Osteoblast (primary cell): ENCODE measurements around the gene AUTS2. TPM values are rescaled to one million over a fixed set of nuclear protein-coding genes. Genes with fewer than 3 reads are reported as not detected.

ENCODE experiments used
- DNase-seq: peaks from one replicate; pipeline ENCODE4 v3.0.0; 2011; ENCODE audit warnings: low spot score, mixed read lengths; ENCODE audit not compliant: insufficient read length; ENCODE audit errors: missing footprints
- H2AFZ ChIP-seq: 2 replicates; pipeline ENCODE4 v1.6.0; 2011; ENCODE audit warnings: mild to moderate bottlenecking, low read length
- H3K27ac ChIP-seq: 2 replicates; pipeline ENCODE4 v1.5.1; 2011; ENCODE audit warnings: mild to moderate bottlenecking, low read depth, low read length, moderate library complexity
- H3K27me3 ChIP-seq: 2 replicates; pipeline ENCODE4 v1.6.0; 2012; ENCODE audit warnings: mild to moderate bottlenecking, control low read depth, inconsistent platforms, low read length, moderate library complexity; ENCODE audit not compliant: insufficient read depth
- H3K36me3 ChIP-seq: 2 replicates; pipeline ENCODE4 v1.5.1; 2011; ENCODE audit warnings: mild to moderate bottlenecking, low read length, control low read depth, moderate library complexity; ENCODE audit not compliant: insufficient read depth
- H3K4me1 ChIP-seq: 2 replicates; pipeline ENCODE4 v1.5.1; 2011; ENCODE audit warnings: mild to moderate bottlenecking, low read length, control low read depth, moderate library complexity; ENCODE audit not compliant: insufficient read depth
- H3K4me2 ChIP-seq: 2 replicates; pipeline ENCODE4 v1.6.0; 2011; ENCODE audit warnings: mild to moderate bottlenecking, low read length; ENCODE audit not compliant: insufficient read depth
- H3K4me3 ChIP-seq: fragments of 200-600 bp; sonication (generic); 3 replicates; pipeline ENCODE4 v1.5.1; 2012; ENCODE audit warnings: mild to moderate bottlenecking, low read length, inconsistent platforms; ENCODE audit not compliant: insufficient read depth
- H3K79me2 ChIP-seq: 2 replicates; pipeline ENCODE4 v1.6.0; 2012; ENCODE audit warnings: mild to moderate bottlenecking, low read length, control low read depth, inconsistent platforms; ENCODE audit not compliant: insufficient read depth
- H3K9me3 ChIP-seq: 2 replicates; pipeline ENCODE4 v1.5.1; 2011; ENCODE audit warnings: low read depth, low read length, control low read depth
- H4K20me1 ChIP-seq: 2 replicates; pipeline ENCODE4 v1.6.0; 2012; ENCODE audit warnings: mild to moderate bottlenecking, low read length, control low read depth; ENCODE audit not compliant: insufficient read depth
- CTCF ChIP-seq: IDR thresholded peaks from 2 replicates; pipeline ENCODE4 v1.5.1; 2011; ENCODE audit warnings: mild to moderate bottlenecking, low read depth, low read length, moderate library complexity; ENCODE audit errors: extremely low read depth
- total RNA-seq: library from RNA; depleted of rRNA; stranded (reverse); fragments of >200 nt; gene quantifications from 2 replicates; pipeline ENCODE4 v1.2.3, GENCODE V29; 2012

Gene AUTS2
- total RNA-seq, 1 donor = 15.2 TPM

- no peaks in the 10 kb centered on the region for H3K4me1 ChIP-seq
- TF ChIP-seq CTCF = no peak
- no peak overlapping the region for H3K27ac ChIP-seq
- H3K36me3 ChIP-seq = no peaks in the 10 kb centered on the region
- H4K20me1 ChIP-seq = no peaks in the 10 kb centered on the region
- H3K9me3 ChIP-seq = no peaks in the 10 kb centered on the region
- no peak overlapping the region for H2AFZ ChIP-seq
- no peak overlapping the region for H3K4me3 ChIP-seq
- H3K27me3 ChIP-seq = no peaks in the 10 kb centered on the region
- DNase-seq = peak; percentile 51
- no peaks in the 10 kb centered on the region for H3K79me2 ChIP-seq
- H3K4me2 ChIP-seq = no peak overlapping the region
These were observed 807.0 kb downstream of the AUTS2 start for GRCh38 chr7:70405241-70405640.

GRCh38 chr7:70406186-70406949 is 808.1 kb downstream of the AUTS2 start:
- H3K4me1 ChIP-seq = no peaks in the 10 kb centered on the region
- H3K9me3 ChIP-seq = no peaks in the 10 kb centered on the region
- H4K20me1 ChIP-seq = no peaks in the 10 kb centered on the region
- no peak for TF ChIP-seq CTCF
- H3K27ac ChIP-seq = no peak overlapping the region
- H3K79me2 ChIP-seq = no peaks in the 10 kb centered on the region
- H2AFZ ChIP-seq = no peak overlapping the region
- no peaks in the 10 kb centered on the region for H3K27me3 ChIP-seq
- no peaks in the 10 kb centered on the region for H3K36me3 ChIP-seq
- H3K4me3 ChIP-seq = no peak overlapping the region
- no peak for DNase-seq
- H3K4me2 ChIP-seq = no peak overlapping the region

- H3K27ac ChIP-seq = no peak overlapping the region
- H3K4me1 ChIP-seq = no peaks in the 10 kb centered on the region
- H3K4me3 ChIP-seq = no peak overlapping the region
- H3K4me2 ChIP-seq = no peak overlapping the region
- no peaks in the 10 kb centered on the region for H3K9me3 ChIP-seq
- H2AFZ ChIP-seq = no peak overlapping the region
- H3K79me2 ChIP-seq = no peaks in the 10 kb centered on the region
- no peaks in the 10 kb centered on the region for H4K20me1 ChIP-seq
- H3K36me3 ChIP-seq = no peaks in the 10 kb centered on the region
- no peak for DNase-seq
- TF ChIP-seq CTCF = no peak
- H3K27me3 ChIP-seq = no peaks in the 10 kb centered on the region
These were observed 808.6 kb downstream of the AUTS2 start for GRCh38 chr7:70406950-70407209.

- no peaks in the 10 kb centered on the region for H4K20me1 ChIP-seq
- no peak overlapping the region for H2AFZ ChIP-seq
- no peaks in the 10 kb centered on the region for H3K36me3 ChIP-seq
- no peak for DNase-seq
- H3K4me3 ChIP-seq = no peak overlapping the region
- H3K4me1 ChIP-seq = no peaks in the 10 kb centered on the region
- no peaks in the 10 kb centered on the region for H3K9me3 ChIP-seq
- H3K27me3 ChIP-seq = no peaks in the 10 kb centered on the region
- H3K79me2 ChIP-seq = no peaks in the 10 kb centered on the region
- H3K4me2 ChIP-seq = no peak overlapping the region
- TF ChIP-seq CTCF = no peak
- no peak overlapping the region for H3K27ac ChIP-seq
These were observed 810.2 kb downstream of the AUTS2 start for GRCh38 chr7:70408477-70408876.
